Measurements from ENCODE around the gene NPTX1.

NPTX1 gene

GRCh38 chr17:80478487-80479245 lies 2.3 kb upstream of the NPTX1 start:
- no peak overlapping the region for H3K27ac ChIP-seq (ENCODE audit: low read depth, low read length)
- no peaks in the 10 kb centered on the region for H3K9me2 ChIP-seq (replicated peaks; ENCODE audit: insufficient read depth, low read length)
- H3K27me3 ChIP-seq (ENCODE audit: low read length): no peaks in the 10 kb centered on the region
- no peaks in the 10 kb centered on the region for H3F3A ChIP-seq (ENCODE audit: insufficient read depth)
- no peak overlapping the region for H3K4me3 ChIP-seq (ENCODE audit: insufficient read depth, low read length, poor library complexity, severe bottlenecking)
- no peak for TF ChIP-seq EZH2phosphoT487 (conservative IDR thresholded peaks at IDR 0.05; ENCODE audit: low read length)
- TF ChIP-seq, protein P1, sequence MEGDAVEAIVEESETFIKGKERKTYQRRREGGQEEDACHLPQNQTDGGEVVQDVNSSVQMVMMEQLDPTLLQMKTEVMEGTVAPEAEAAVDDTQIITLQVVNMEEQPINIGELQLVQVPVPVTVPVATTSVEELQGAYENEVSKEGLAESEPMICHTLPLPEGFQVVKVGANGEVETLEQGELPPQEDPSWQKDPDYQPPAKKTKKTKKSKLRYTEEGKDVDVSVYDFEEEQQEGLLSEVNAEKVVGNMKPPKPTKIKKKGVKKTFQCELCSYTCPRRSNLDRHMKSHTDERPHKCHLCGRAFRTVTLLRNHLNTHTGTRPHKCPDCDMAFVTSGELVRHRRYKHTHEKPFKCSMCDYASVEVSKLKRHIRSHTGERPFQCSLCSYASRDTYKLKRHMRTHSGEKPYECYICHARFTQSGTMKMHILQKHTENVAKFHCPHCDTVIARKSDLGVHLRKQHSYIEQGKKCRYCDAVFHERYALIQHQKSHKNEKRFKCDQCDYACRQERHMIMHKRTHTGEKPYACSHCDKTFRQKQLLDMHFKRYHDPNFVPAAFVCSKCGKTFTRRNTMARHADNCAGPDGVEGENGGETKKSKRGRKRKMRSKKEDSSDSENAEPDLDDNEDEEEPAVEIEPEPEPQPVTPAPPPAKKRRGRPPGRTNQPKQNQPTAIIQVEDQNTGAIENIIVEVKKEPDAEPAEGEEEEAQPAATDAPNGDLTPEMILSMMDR (IDR thresholded peaks at IDR 0.05; ENCODE audit: insufficient read depth, low read length, poor library complexity, severe bottlenecking): no peak
- no peaks in the 10 kb centered on the region for H3K36me3 ChIP-seq (ENCODE audit: low read length)
- H3K9ac ChIP-seq (ENCODE audit: low read length): no peak overlapping the region
- H2AFZ ChIP-seq (ENCODE audit: low read depth, low read length, severe bottlenecking): no peak overlapping the region
- H3K79me2 ChIP-seq (ENCODE audit: insufficient read depth, low read length): no peaks in the 10 kb centered on the region
- no peak overlapping the region for H3K4me2 ChIP-seq (ENCODE audit: low read depth, low read length, poor library complexity, severe bottlenecking)
- H3K9me3 ChIP-seq (ENCODE audit: insufficient read depth, low read length): no peaks in the 10 kb centered on the region
- H4K20me1 ChIP-seq (ENCODE audit: low read depth, low read length): no peaks in the 10 kb centered on the region

- TF ChIP-seq, protein P1 (IDR thresholded peaks at IDR 0.05; ENCODE audit: insufficient read depth, low read length, poor library complexity, severe bottlenecking): no peak
- TF ChIP-seq EZH2phosphoT487 (conservative IDR thresholded peaks at IDR 0.05; ENCODE audit: low read length): no peak
- no peak overlapping the region for H3K4me3 ChIP-seq (ENCODE audit: insufficient read depth, low read length, poor library complexity, severe bottlenecking)
- no peaks in the 10 kb centered on the region for H3F3A ChIP-seq (ENCODE audit: insufficient read depth)
- H3K9ac ChIP-seq (ENCODE audit: low read length): no peak overlapping the region
- H3K79me2 ChIP-seq (ENCODE audit: insufficient read depth, low read length): no peaks in the 10 kb centered on the region
- H3K9me3 ChIP-seq (ENCODE audit: insufficient read depth, low read length): no peaks in the 10 kb centered on the region
- H2AFZ ChIP-seq (ENCODE audit: low read depth, low read length, severe bottlenecking): no peak overlapping the region
- H3K9me2 ChIP-seq (replicated peaks; ENCODE audit: insufficient read depth, low read length): no peaks in the 10 kb centered on the region
- H3K36me3 ChIP-seq (ENCODE audit: low read length): no peaks in the 10 kb centered on the region
- no peak overlapping the region for H3K27ac ChIP-seq (ENCODE audit: low read depth, low read length)
- no peak overlapping the region for H3K4me2 ChIP-seq (ENCODE audit: low read depth, low read length, poor library complexity, severe bottlenecking)
- H4K20me1 ChIP-seq (ENCODE audit: low read depth, low read length): no peaks in the 10 kb centered on the region
- no peaks in the 10 kb centered on the region for H3K27me3 ChIP-seq (ENCODE audit: low read length)
Measured at GRCh38 chr17:80477647-80478478, 1.5 kb upstream of the NPTX1 start.

DNA sequence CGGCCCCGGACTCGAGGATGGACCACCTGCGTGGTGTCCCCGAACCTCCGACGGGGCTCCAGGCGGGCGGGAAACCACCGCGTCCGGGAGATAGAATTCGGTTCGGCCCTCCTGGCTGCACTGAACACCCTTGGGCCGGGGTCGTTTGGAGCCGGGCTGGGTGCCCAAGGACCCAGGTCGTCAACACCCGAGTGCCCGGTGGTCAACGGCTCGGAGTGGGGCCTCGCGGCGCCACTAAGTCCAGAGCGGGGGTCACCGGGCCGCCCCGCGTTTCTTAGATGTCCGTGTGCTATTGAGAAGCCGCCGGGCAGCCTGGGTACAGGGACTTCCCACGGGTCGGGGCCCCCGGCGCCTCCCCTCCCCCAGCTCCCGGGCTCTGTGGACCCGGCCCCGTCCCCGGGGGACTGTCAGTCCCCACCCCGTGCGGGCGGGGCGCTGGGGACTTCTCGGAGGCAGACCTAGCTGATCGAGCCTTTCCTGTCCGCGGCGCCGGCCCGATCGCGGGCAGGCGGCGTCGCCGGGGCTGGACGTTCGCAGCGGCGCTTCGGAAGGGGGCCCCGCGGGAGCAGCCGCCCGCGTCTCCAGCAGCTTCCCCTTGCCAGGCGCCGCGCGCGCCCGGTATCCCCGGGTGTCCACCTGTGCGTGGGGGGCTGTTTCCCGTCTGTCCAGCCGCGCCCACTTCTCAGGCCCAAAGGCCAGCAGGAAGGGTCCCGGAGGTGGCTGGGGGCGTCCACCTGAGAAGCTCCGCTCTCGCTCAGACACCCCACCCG lies 655 bp upstream of the NPTX1 start:
- Histone ChIP-seq H3K9ac (ENCODE audit: low read length) (no peak overlapping the region), H4K20me1 (ENCODE audit: low read depth, low read length) (no peaks in the 10 kb centered on the region), H3K9me2 (replicated peaks; ENCODE audit: insufficient read depth, low read length) (no peaks in the 10 kb centered on the region), H2AFZ (ENCODE audit: low read depth, low read length, severe bottlenecking) (no peak overlapping the region), H3K27me3 (ENCODE audit: low read length) (no peaks in the 10 kb centered on the region), H3K4me2 (ENCODE audit: low read depth, low read length, poor library complexity, severe bottlenecking) (no peak overlapping the region), H3K27ac (ENCODE audit: low read depth, low read length) (no peak overlapping the region), H3F3A (ENCODE audit: insufficient read depth) (no peaks in the 10 kb centered on the region), H3K36me3 (ENCODE audit: low read length) (no peaks in the 10 kb centered on the region), H3K9me3 (ENCODE audit: insufficient read depth, low read length) (no peaks in the 10 kb centered on the region), H3K79me2 (ENCODE audit: insufficient read depth, low read length) (no peaks in the 10 kb centered on the region), H3K4me3 (ENCODE audit: insufficient read depth, low read length, poor library complexity, severe bottlenecking) (no peak overlapping the region)
- no peak for TF ChIP-seq EZH2phosphoT487 (conservative IDR thresholded peaks at IDR 0.05; ENCODE audit: low read length)
- TF ChIP-seq, protein P1 (IDR thresholded peaks at IDR 0.05; ENCODE audit: insufficient read depth, low read length, poor library complexity, severe bottlenecking): no peak
